GM12892 (cell line): ENCODE measurements around the gene MMP14.
"Not testable (repeated sequence)": the region's sequence is repeated elsewhere in the genome, so short reads cannot be mapped to it uniquely, and the experiment has no call there.

Experiments used
- DNase-seq: peaks from one replicate; pipeline ENCODE4 v3.0.0; 2011; ENCODE audit not compliant: insufficient read length
- FAIRE-seq: peaks from 2 replicates; lab custom pipeline; 2011; peaks lifted over from hg19 to GRCh38; lab: Jason Lieb, UNC
- POLR2A ChIP-seq: IDR thresholded peaks from 2 replicates; pipeline ENCODE4 v1.6.1; 2011; ENCODE audit warnings: low read depth, low read length, control low read depth
- POLR2AphosphoS5 ChIP-seq: IDR thresholded peaks from 2 replicates; pipeline ENCODE4 v1.6.1; 2011; ENCODE audit warnings: low read depth, low read length, control low read depth
- TAF1 ChIP-seq: IDR thresholded peaks from 2 replicates; pipeline ENCODE4 v1.6.1; 2011; ENCODE audit warnings: low read depth, mild to moderate bottlenecking, control low read depth, low read length, borderline replicate concordance

Gene MMP14

GRCh38 chr14:22802860-22803686 lies 33.3 kb upstream of the MMP14 start:
- TF ChIP-seq POLR2A (no peak; the same call in 1 of the 2 replicates), POLR2AphosphoS5 (no peak), TAF1 (no peak)
- no peak for FAIRE-seq
- no peak for DNase-seq

GRCh38 chr14:22803687-22803974 lies 32.8 kb upstream of the MMP14 start:
- DNase-seq (no peak), FAIRE-seq (peak; percentile 89)
- no peak for TF ChIP-seq TAF1
- 0 out of 2 replicates have a peak, but pooled peaks have one; percentile 49 for TF ChIP-seq POLR2AphosphoS5
- TF ChIP-seq POLR2A, result 0 out of 2 replicates have a peak, but pooled peaks have one; percentile 37

- FAIRE-seq, DNase-seq: not testable (repeated sequence)
Observed at GRCh38 chr14:22805235-22805634, 31.1 kb upstream of the MMP14 start.

GRCh38 chr14:22807432-22808087 lies 28.8 kb upstream of the MMP14 start:
- no peak for TF ChIP-seq POLR2AphosphoS5
- TF ChIP-seq POLR2A, result no peak
- TF ChIP-seq TAF1, result no peak
- no peak for DNase-seq
- FAIRE-seq, result no peak

GRCh38 chr14:22808388-22809209 lies 27.8 kb upstream of the MMP14 start:
- no peak for FAIRE-seq
- TF ChIP-seq TAF1 (no peak), POLR2A (no peak), POLR2AphosphoS5 (no peak)
- DNase-seq, result no peak

GRCh38 chr14:22811722-22812121 lies 24.7 kb upstream of the MMP14 start:
- DNase-seq (no peak), FAIRE-seq (no peak)
- TF ChIP-seq TAF1, result no peak
- no peak for TF ChIP-seq POLR2AphosphoS5
- no peak for TF ChIP-seq POLR2A

- no peak for DNase-seq
- no peak for FAIRE-seq
- TF ChIP-seq POLR2A (no peak), POLR2AphosphoS5 (no peak), TAF1 (no peak)
Observed at GRCh38 chr14:22812744-22813143, 23.6 kb upstream of the MMP14 start.

- DNase-seq (no peak), FAIRE-seq (no peak)
- TF ChIP-seq POLR2A (no peak), TAF1 (no peak), POLR2AphosphoS5 (no peak)
Observed at GRCh38 chr14:22813145-22813544, 23.2 kb upstream of the MMP14 start.

GRCh38 chr14:22814373-22814772 lies 22.0 kb upstream of the MMP14 start:
- FAIRE-seq (no peak), DNase-seq (no peak)
- TF ChIP-seq POLR2AphosphoS5 (no peak), POLR2A (no peak), TAF1 (no peak)

GRCh38 chr14:22814941-22815713 lies 21.3 kb upstream of the MMP14 start, which contains the start of gene SLC7A7:
SLC7A7 (minus strand) TSS chr14:22815435; CDS start chr14:22813398, 2,037 bp downstream.
- FAIRE-seq, result no peak
- TF ChIP-seq POLR2AphosphoS5 (no peak), TAF1 (no peak), POLR2A (no peak)
- DNase-seq, result no peak
